ENCODE data around the gene TEX50. TPM values are rescaled to one million over a fixed set of nuclear protein-coding genes. Genes with fewer than 3 reads are reported as not detected.

The TEX50 gene
- total and polyA plus RNA-seq, 2 of the 8 experiments (the other 6 are each of a cell fraction or from before 2014, with no cell fraction given) = not detected

- TF ChIP-seq BCL11A (IDR thresholded peaks at IDR 0.05; ENCODE audit: low read depth in 2 of 2, low read length in 2 of 2) (no peak), CEBPB (IDR thresholded peaks at IDR 0.05; ENCODE audit: low read depth, low read length) (no peak), TEAD4 (IDR thresholded peaks at IDR 0.05; ENCODE audit: low read depth, low read length) (no peak), FOSL1 (IDR thresholded peaks at IDR 0.05; ENCODE audit: insufficient read depth, low read depth, low read length) (no peak), SIX5 (IDR thresholded peaks at IDR 0.05; ENCODE audit: low read depth, low read length) (no peak)
Observed at GRCh38 chr1:173660306-173660705, 25.2 kb downstream of the TEX50 start (continued).

Data from H1 (cell line).